H54 (cell line): ENCODE measurements around the gene MYCBPAP.

Experiments
- DNase-seq: peaks from one replicate; pipeline ENCODE4 v3.0.0; 2011; ENCODE audit warnings: low spot score, mixed read lengths; ENCODE audit not compliant: insufficient read length
- FAIRE-seq: peaks from 3 replicates; lab custom pipeline; 2011; peaks lifted over from hg19 to GRCh38; lab: Jason Lieb, UNC
- POLR2A ChIP-seq: IDR thresholded peaks from 2 replicates; pipeline ENCODE4 v1.6.1; 2011; ENCODE audit warnings: low read depth, mild to moderate bottlenecking, low read length

The MYCBPAP gene

GRCh38 chr17:50476545-50477315 is 31.5 kb upstream of the MYCBPAP start:
- no peak for TF ChIP-seq POLR2A
- DNase-seq = no peak
- no peak for FAIRE-seq

GRCh38 chr17:50477976-50478375 is 30.3 kb upstream of the MYCBPAP start:
- no peak for TF ChIP-seq POLR2A
- FAIRE-seq (no peak), DNase-seq (no peak)

DNA sequence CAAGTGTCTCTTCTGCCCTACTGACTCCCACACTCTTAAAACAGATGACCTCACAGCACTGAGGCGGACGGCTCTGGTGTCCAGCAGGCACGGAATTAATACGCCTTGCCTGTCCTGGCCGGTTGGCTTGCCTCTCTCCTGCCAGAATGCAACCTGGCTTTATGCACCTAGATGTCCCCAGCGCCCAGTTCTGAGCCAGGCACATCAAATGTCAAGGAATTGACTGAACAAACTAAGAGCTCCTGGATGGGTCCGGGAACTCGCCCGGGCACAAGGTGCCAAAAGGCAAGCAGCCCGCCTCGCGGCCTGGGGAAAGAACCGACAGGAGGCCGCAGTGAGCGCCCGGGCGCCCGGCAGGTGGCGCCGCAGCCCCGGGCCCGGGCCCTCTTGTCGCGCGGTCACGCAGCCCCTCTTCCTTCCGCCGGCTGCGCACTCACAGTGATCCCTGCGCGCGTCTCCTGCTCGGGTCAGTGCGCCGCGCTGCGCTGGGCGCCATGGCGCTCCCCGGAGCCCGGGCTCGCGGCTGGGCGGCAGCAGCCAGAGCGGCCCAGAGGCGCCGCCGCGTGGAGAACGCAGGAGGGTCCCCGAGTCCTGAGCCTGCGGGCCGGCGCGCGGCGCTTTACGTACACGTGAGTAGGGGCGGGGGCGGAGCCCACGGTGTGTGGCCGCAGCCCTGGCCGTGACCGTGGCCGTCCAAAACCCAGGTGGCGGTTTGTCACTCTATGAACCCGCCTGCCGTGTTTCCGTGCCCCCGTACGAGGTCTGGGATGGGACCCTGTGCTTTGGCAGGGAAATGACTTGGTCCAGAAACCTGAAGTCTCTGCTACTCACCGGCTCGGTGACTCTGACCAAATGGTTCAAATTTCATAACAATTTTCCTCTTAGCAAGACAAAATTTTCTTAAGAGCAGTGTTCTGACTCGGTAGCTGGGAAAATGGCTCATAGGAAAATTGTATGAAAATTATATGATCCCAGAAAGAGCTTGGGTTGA is 29.6 kb upstream of the MYCBPAP start, which contains the start of gene RSAD1:
RSAD1 (plus strand) TSS at position 470 of the 991 bp plus-strand sequence; CDS start at position 495, 25 bp downstream.
- peak; percentile 93 for TF ChIP-seq POLR2A
- FAIRE-seq (no peak), DNase-seq (peak; percentile 94)

GRCh38 chr17:50479522-50480141 is 28.6 kb upstream of the MYCBPAP start:
- no peak for TF ChIP-seq POLR2A
- DNase-seq (peak; percentile 83), FAIRE-seq (no peak)

GRCh38 chr17:50480142-50480764 is 28.0 kb upstream of the MYCBPAP start:
- DNase-seq = no peak

GRCh38 chr17:50480854-50481490 is 27.3 kb upstream of the MYCBPAP start:
- DNase-seq (no peak), FAIRE-seq (no peak)
- TF ChIP-seq POLR2A = no peak

More at GRCh38 chr17:50480142-50480764, 28.0 kb upstream of the MYCBPAP start:
- no peak for FAIRE-seq
- TF ChIP-seq POLR2A = no peak

DNA sequence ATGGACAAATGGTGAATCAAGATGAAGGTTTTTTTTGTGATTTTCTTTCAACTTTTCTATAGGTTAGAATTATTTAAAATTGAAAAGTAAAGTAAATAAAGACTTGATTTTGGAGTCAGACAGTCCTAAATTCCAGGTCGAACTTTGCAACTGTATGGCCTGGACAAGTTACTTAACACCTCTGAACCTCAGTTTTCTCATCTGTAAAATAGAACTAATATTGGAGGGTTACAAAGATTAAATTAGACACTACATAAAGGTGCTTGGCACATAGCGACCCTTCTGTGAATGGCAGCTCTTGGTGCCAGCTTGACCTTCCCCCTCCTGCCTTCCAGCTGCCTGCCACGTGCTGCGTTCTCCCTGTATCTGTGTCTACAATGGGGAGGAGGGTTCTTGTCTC is 26.6 kb upstream of the MYCBPAP start:
- DNase-seq (no peak), FAIRE-seq (no peak)
- no peak for TF ChIP-seq POLR2A

GRCh38 chr17:50482110-50482509 is 26.1 kb upstream of the MYCBPAP start:
- DNase-seq (no peak), FAIRE-seq (no peak)
- no peak for TF ChIP-seq POLR2A

- FAIRE-seq (peak; percentile 69), DNase-seq (peak; percentile 95)
- no peak for TF ChIP-seq POLR2A
These were observed 25.7 kb upstream of the MYCBPAP start for GRCh38 chr17:50482516-50482915.

DNA sequence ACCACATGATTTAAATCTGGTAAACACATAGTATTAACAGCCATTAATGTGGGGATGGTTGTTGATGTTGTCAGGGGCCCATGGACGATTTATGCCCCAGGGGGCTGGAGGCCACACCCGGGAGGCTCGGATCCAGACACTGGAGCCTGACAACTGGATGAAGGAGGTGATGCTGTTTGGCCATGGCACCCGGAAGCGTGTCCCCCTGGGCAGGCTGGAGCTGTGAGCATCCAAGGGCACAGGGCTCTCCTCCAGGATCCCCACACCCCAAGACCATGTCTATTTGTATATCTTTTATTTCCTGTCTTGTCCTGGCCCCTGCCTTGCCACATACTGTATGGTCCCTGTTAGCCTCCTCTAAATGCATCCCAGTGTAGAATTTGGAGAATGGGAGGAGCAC is 25.0 kb upstream of the MYCBPAP start:
- no peak for TF ChIP-seq POLR2A
- FAIRE-seq (no peak), DNase-seq (no peak)

- no peak for FAIRE-seq
- no peak for TF ChIP-seq POLR2A
- DNase-seq = no peak
These were observed 23.7 kb upstream of the MYCBPAP start for GRCh38 chr17:50484386-50485155.
